Measurements from ENCODE around the gene SYNCRIP.

GRCh38 chr6:85644279-85644762, 1.6 kb upstream of the SYNCRIP start:
- no peak for TF ChIP-seq RAD21 (IDR thresholded peaks at IDR 0.05)
- no peak for TF ChIP-seq MAX (IDR thresholded peaks at IDR 0.05)
- no peak for TF ChIP-seq CTCF (IDR thresholded peaks at IDR 0.05; ENCODE audit: low read depth, low read length, missing input control)
- TF ChIP-seq JUND (IDR thresholded peaks at IDR 0.05), result no peak
- no peak for TF ChIP-seq GABPA (IDR thresholded peaks at IDR 0.05 in 1 of 2, conservative IDR thresholded peaks at IDR 0.05 in 1 of 2)
- peak; percentile 3 for TF ChIP-seq REST (IDR thresholded peaks at IDR 0.05)
- no peak for TF ChIP-seq RXRA (IDR thresholded peaks at IDR 0.05)
- peak; percentile 10 for TF ChIP-seq TAF1 (conservative IDR thresholded peaks at IDR 0.05)
- TF ChIP-seq HNF4A (conservative IDR thresholded peaks at IDR 0.05), result no peak
- no peak for TF ChIP-seq EGR1 (IDR thresholded peaks at IDR 0.05; ENCODE audit: low read depth in 2 of 2)
- TF ChIP-seq ATF3 (IDR thresholded peaks at IDR 0.05), result no peak
- TF ChIP-seq YY1 (IDR thresholded peaks at IDR 0.05), result no peak
- TF ChIP-seq SP1 (IDR thresholded peaks at IDR 0.05), result no peak
- TF ChIP-seq FOXA1 (IDR thresholded peaks at IDR 0.05), result no peak

Data from liver (tissue), 3 donors.